ENCODE results near the gene ZNRF3.
"Not testable (repeated sequence)": the region's sequence is repeated elsewhere in the genome, so short reads cannot be mapped to it uniquely, and the experiment has no call there.

ZNRF3 gene

GRCh38 chr22:29074276-29074772 is 191.0 kb downstream of the ZNRF3 start:
- DNase-seq, result no peak

GRCh38 chr22:29078036-29078868 is 194.9 kb downstream of the ZNRF3 start:
- no peak for DNase-seq

GRCh38 chr22:29078869-29079207 is 195.5 kb downstream of the ZNRF3 start:
- DNase-seq, result no peak

DNA sequence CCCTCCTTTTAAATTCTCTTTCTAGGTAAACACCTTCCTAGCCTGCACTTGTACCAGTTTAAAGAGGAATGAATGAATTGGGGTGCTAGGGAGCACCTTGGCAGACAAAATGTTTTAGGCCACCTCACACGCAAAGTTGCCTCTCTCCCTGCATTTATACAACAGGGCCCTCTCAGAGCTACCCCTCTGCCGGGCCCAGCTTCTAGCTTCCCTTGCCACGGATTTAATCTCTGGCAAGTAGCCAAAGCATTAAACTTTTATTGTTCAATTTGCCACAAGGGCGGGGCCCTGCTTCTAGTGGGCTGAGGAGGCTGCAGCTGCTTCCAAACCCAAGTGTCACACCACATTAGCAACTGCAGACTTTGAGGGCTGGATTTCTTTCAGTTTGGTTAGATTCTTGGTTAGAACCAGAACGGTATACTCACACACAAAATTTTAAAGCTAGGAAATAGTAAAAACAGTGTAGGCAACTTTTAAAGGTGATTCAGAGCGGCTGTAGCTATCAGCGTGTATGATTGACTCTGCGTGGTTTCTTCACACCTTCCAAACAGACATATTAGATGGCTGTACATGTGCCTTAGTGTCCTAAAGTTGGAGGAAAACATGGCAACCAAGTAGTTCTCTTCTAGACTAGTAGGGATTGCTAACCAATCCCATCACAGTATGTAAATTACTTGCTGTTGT is 196.0 kb downstream of the ZNRF3 start:
- no peak for DNase-seq

DNA sequence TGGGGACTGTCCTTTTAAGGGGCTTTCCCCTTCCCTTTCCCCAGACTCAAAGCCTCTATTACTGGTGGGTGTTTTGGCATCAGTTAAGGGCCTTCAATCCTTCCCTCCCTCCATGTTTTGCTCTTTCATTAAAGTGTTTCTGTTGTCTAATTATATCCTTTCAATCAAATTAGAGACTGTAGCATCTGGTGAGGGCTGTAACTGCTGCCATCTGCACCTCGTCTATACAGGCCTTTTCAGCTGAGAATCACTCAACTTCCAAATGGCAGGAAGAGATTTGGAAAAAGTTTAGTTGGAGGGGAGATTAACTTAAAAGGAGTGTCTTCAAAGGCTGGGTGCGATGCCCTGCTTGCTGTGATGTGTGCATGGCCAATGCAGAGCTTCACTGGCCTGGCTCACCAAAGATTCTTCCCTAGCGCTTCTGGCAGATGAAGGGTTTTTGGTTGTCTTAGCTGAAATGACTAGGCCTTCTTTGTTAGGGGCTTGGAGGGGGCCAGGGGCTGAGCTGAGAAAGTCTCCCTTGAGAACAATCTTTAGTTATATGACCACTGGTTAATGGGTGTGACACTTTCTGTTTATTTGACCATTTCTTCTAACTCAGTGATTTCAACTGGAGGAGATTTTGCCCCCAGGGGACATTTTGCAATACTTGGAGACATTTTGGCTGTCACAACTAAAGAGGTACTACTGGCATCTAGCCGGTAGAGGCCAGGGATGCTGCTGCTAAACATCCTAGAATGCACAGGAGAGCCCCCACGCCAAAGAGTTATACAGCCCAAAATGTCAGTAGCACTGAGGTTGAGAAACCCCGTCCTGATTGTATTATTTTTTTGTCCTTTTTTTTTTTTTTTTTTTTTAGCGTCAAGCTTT is 197.0 kb downstream of the ZNRF3 start:
- DNase-seq, result no peak

- no peak for DNase-seq
Measured at GRCh38 chr22:29081517-29082236, 198.3 kb downstream of the ZNRF3 start.

DNA sequence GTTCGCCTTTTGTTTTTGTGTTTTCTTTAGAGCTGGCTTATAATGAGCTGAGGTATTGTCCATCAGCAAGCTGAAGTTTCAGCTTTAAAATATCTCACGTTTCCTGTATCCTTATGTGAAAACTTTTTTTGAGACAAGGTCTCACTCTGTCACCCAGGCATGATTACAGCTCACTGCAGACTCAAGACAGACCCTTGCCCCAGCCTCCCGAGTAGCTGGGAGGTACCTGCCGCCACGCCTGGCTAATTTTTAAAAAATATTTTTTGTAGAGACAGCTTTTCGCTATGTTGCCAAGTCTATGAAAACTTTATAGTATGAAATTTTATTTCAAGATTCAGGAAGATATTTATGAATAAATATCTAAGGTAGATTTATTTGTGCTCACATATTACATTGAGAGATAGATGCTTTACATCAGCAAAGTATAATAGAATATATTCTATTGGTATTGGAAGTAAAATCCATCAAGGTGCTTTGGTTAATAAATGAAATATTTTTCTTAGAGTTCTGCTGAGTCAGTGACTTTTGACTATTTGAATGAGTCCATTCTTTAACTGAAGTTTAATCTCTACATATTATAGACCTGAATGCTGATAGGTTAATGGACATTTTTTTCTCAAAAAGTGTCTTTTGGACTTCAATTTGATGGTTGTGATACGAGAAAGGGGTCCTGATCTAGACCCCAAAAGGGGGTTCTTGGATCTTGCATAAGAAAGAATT is 199.6 kb downstream of the ZNRF3 start:
- no peak for DNase-seq

GRCh38 chr22:29083576-29083932 is 200.2 kb downstream of the ZNRF3 start:
- not testable (repeated sequence) for DNase-seq

- DNase-seq, result no peak
Measured at GRCh38 chr22:29083933-29084591, 200.7 kb downstream of the ZNRF3 start.

- DNase-seq, result no peak
Measured at GRCh38 chr22:29087012-29087411, 203.6 kb downstream of the ZNRF3 start.

GRCh38 chr22:29088809-29089208 is 205.4 kb downstream of the ZNRF3 start:
- no peak for DNase-seq

GRCh38 chr22:29089507-29089906 is 206.1 kb downstream of the ZNRF3 start:
- DNase-seq, result no peak

DNA sequence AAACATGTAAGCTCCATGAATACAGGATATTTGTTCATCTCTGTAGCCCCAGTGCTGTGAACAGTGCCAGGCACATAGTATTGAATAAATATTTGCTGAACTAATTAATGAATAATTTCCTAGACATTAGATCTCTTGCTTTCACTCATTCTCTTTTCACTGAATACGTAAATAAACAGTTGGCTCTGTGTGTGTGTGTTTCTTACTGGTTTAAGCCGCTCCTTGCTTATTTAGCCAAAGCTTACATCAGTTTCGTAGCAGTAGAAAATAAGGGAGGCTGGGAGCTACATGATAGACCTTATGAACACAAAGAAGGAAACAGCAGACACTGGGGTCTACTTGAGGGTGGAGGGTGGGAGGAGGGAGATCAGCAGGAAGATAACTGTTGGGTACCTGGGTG is 206.7 kb downstream of the ZNRF3 start:
- no peak for DNase-seq

GRCh38 chr22:29092243-29092642 is 208.9 kb downstream of the ZNRF3 start:
- DNase-seq, result no peak

DNA sequence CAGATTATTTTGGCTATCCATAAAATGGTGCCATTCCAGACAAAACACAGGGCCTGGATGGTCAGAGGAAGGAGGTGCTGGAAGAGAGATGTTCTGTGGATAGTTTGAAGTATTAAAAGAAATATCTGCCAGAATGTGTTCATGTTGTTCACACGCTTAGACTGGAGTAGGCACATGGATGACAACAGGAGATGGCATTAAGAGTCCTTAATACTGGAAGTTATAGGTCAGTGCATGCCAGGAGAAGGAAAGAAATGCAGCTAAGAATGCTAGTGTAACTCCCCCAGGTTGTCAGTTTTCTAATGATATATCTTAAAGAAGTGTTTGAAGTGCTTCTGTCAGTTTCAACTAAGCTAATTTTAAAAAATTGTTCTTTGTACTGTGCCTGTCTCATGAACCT is 209.7 kb downstream of the ZNRF3 start:
- DNase-seq, result no peak

DNA sequence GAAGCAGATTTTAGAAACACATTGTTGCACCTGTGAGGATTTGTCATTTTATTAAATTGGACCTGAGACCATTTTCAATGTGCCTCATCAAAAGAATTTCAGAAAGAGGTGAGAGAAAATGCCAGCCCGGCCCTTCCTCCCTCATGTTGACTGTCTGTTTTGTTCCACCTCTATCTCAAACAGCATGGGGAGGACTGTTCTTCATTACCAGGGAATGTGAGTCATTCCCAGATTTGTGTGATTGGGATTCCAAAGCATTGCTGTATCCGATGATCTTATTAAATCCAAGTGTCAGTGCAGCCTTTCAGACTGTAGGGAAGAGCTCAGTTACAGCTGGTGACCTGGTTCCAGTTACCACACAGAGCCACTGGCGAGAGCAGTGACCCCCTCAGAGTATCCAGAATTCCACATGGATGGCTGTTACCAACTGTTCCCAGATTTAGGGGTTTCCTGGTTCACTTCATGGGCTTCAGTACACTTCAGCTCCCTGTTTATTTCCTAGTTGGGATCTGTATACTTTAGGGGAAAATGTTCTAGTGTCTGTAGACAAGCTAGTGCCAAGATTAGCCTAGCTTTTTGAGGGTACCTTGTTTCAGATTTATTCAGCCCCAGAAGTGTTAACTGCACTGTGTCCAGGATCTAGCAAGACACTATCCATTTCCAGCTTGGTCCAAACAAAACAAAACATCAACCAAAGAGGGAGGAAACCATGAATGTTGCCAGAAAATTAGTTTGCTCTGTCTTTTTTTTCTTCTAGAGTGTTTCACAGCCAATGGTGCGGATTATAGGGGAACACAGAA is 210.3 kb downstream of the ZNRF3 start:
- no peak for DNase-seq

DNA sequence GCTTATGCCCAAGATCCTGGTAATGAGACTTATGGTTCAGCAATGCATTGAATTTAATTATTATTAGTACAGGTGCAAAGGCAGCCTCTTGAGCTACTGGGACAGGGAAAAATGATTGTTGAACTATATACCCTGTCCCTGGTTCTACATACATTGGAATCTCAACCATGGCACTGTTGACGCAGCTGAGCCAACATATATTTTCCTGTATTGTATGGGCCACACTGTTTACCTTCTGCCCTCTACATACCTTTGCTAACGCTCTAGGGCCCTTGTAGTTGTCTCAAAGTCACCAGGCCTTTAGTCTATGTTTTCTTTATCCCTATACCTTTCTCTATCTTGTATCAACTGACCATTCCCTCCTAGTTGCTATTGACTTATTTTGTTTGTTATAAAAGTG is 212.1 kb downstream of the ZNRF3 start:
- DNase-seq, result no peak

DNA sequence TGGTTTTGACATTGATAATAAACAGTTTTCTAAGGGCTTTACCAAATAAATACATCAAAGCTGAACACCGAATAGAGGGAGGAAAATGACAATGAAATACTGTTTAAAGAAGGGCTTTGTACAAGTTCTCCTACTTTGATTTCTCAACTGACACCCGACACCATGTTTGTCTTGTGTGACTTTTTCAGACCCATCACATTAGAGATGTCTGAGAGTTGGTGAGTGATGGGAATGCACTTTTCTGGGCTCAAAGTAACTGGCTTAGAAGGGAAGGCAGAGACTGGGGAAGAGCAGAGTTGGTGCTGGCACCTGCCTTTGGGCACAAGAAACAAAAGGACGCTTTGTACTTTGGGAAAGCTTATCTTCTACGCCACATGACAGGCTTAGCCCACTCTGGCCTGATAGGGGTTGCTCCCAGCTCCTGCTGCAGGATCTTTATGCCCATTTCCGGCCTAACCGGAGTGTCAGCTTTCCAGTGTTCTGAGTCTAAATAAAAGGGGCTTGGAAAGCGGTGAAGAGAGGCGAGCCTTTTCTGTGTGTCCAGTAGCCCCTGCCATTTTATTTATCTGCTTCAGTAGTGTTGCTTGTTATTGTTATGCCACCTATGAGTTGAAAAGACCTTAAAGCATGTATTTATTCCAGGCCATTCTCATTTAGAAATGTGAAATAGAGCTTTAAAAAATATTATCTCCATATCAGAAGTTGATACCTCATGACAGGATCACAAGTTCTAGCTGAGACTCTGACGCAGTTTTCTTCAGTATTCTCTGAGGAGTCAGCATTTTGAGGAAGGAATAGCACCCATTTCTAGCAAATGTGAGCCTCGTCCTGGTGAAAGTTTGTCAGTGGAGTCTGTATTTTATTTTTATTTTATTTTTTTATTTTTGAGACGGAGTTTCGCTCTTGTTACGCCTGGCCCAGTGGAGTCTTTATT is 213.6 kb downstream of the ZNRF3 start:
- DNase-seq, result peak; percentile 59

GRCh38 chr22:29098296-29098695 is 214.9 kb downstream of the ZNRF3 start:
- peak; percentile 40 for DNase-seq

Data from NCI-H526 treated with DMSO at 0.1 percent for 48 hours (cell line).